HG03196 (cell line): ENCODE results near the gene PAK1.
"Not testable (repeated sequence)": the region's sequence is repeated elsewhere in the genome, so short reads cannot be mapped to it uniquely, and the experiment has no call there.

Experiments
- ATAC-seq: cut with Tn5 transposase; IDR thresholded peaks from one replicate; pipeline ENCODE4 v1.9.1; 2021; ENCODE audit not compliant: unreplicated experiment

PAK1 gene

GRCh38 chr11:77312107-77312506, 161.8 kb downstream of the PAK1 start:
- ATAC-seq, result no peak

GRCh38 chr11:77311701-77312100, 162.2 kb downstream of the PAK1 start:
- no peak for ATAC-seq

- ATAC-seq, result no peak
These were observed 163.2 kb downstream of the PAK1 start for GRCh38 chr11:77310721-77311120.

GRCh38 chr11:77309401-77310085, 164.4 kb downstream of the PAK1 start:
- no peak for ATAC-seq

- ATAC-seq, result no peak
These were observed 165.1 kb downstream of the PAK1 start for GRCh38 chr11:77308838-77309237.

GRCh38 chr11:77303328-77303727, 170.6 kb downstream of the PAK1 start:
- no peak for ATAC-seq

GRCh38 chr11:77302752-77303151, 171.1 kb downstream of the PAK1 start:
- ATAC-seq, result no peak

GRCh38 chr11:77301510-77301909, 172.4 kb downstream of the PAK1 start, which contains the start of gene GDPD4:
GDPD4 (minus strand) TSS chr11:77301686; CDS start chr11:77285137, 16,549 bp downstream.
- ATAC-seq, result no peak

- no peak for ATAC-seq
These were observed 173.2 kb downstream of the PAK1 start for GRCh38 chr11:77300695-77301094.

GRCh38 chr11:77300028-77300427, 173.9 kb downstream of the PAK1 start:
- ATAC-seq, result not testable (repeated sequence)

- ATAC-seq, result no peak
These were observed 174.3 kb downstream of the PAK1 start for GRCh38 chr11:77299528-77299993.

GRCh38 chr11:77294040-77294439, 179.9 kb downstream of the PAK1 start:
- ATAC-seq, result no peak

- ATAC-seq, result no peak
These were observed 184.2 kb downstream of the PAK1 start for GRCh38 chr11:77289737-77290136.

GRCh38 chr11:77287615-77288273, 186.2 kb downstream of the PAK1 start:
- ATAC-seq, result no peak

GRCh38 chr11:77287136-77287535, 186.8 kb downstream of the PAK1 start:
- ATAC-seq, result no peak

GRCh38 chr11:77284476-77285468, 189.1 kb downstream of the PAK1 start:
- ATAC-seq, result no peak

- no peak for ATAC-seq
These were observed 190.8 kb downstream of the PAK1 start for GRCh38 chr11:77283101-77283500.

GRCh38 chr11:77278595-77279506, 195.0 kb downstream of the PAK1 start:
- ATAC-seq, result no peak

GRCh38 chr11:77276271-77276670, 197.6 kb downstream of the PAK1 start:
- ATAC-seq, result no peak
